ENCODE measurements around the gene PRSS53.
"Not testable (repeated sequence)": the region's sequence is repeated elsewhere in the genome, so short reads cannot be mapped to it uniquely, and the experiment has no call there.

PRSS53 gene

DNA sequence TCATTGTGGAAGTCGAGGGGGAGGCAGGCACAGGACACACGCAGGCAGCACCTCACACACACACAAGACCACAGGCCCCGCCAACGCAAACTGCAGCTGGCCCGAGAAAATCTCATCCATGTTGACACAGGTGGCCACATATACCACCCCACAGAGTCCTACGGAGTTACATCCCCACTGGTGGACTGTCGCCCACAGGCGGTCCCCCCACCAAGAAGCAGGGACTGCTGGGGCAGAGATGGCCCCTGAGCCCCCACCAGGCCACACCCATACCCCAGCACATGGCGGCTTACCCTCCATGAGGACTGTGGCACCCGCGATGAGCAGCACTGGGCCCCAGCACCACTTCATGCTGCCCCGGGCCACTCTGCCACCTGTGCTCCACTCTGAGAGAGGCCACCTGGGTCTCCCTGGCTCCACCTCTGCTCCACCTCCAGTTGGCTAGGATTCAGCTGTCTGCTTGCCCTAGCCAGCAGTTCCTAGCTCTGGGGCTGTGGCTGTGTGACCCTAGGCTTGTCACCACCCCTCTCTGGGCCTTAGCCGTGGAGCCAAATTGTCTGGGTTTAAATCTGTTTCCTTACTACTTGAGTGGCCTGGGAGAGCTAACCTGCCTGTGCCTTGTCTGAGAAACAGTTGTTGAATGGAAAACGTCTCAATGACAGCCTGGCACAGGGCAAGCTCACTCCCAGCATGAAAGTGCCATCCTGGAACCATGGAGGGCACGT is at the start of gene PRSS53:
Gene PRSS53, minus strand, starts transcription at position 485 of the 725 bp plus-strand sequence. Its CDS starts 134 bp downstream, at position 351.
- DNase-seq: no peak

DNA sequence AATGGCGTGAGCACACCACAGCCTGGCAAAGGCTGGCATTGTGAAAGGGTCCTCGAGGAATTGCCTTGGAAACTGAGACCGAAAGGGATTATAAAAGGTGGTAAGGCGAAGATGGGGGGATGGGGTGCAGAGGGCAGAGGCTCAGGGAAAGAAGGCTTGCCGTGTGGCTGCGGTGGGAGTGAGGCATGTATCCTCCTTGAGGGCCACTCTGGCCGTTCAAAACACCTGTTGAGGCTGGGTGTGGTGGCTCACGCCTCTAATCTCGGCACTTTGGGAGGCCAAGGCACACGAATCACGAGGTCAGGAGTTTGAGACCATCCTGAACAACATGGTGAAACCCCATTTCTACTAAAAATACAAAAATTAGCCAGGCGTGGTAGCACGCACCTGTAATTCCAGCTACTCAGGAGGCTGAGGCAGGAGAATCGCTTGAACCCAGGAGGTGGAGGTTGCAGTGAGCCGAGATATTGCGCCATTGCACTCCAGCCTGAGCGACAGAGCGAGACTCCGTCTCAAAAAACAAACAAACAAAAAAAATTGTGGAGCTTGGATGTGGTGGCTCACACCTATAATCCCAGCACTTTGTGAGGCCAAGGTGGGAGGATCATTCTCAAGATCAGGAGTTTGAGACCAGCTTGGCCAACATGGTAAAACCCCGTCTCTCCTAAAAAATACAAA is 48.2 kb upstream of the PRSS53 start:
- not testable (repeated sequence) for DNase-seq

DNA sequence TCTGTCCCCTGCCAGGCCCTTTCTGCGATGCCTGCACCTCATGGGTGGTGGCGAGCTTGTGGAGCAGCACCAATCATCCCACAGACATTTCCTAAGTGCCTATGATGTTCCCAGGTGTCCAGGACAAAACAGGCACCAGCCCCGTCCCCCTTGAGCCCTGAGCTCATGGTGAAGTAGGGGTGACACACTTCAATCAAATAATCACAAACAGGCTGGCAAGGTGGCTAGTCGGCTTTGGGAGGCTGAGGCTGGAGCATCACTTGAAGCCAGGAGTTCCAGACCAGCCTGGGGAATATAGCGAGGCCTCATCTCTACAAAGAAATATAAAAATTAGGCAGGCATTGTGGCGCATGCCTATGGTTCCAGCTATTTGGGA is 47.5 kb upstream of the PRSS53 start:
- no peak for DNase-seq

DNA sequence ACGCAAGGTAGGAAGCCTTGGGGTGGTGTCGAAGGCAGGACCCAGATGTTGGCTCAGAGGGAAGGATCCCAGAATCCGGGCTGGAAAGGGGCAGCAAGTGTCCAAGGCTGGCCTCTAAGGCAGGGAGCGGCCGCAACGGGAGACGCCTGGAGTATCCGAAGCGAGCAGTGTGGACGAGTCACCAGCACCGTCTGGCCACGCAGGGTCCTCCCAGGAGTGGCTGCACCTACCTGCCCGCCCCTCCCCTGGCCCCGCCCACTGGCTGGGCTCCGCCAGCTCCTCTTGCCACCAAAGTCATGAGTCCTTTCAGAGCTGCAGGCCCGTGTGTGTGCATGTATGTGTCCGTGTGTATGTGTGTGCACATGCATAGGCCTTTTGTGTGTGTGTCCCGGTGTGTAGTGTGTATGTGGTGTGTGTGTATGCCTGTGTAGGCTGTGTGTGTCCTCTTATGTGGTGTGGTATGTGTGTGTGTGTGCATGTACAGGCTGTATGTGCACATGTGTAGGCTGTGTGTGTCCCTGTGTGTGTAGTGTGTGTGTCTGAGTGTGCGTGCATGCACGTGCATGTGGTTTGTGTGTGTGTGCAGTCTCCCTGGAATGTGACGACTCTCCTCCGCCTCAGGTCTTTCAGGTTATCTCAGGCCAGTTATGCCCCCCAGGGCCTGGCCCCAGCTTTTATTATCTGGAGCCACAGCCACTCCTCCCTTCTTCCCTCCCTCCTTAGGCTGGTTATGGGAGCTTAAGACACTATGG is 47.0 kb upstream of the PRSS53 start, which contains the start of gene PRSS8:
Gene PRSS8, minus strand, starts transcription at position 193 of the 752 bp plus-strand sequence. CDS start 229 bp downstream, outside the sequence.
- DNase-seq: no peak

DNA sequence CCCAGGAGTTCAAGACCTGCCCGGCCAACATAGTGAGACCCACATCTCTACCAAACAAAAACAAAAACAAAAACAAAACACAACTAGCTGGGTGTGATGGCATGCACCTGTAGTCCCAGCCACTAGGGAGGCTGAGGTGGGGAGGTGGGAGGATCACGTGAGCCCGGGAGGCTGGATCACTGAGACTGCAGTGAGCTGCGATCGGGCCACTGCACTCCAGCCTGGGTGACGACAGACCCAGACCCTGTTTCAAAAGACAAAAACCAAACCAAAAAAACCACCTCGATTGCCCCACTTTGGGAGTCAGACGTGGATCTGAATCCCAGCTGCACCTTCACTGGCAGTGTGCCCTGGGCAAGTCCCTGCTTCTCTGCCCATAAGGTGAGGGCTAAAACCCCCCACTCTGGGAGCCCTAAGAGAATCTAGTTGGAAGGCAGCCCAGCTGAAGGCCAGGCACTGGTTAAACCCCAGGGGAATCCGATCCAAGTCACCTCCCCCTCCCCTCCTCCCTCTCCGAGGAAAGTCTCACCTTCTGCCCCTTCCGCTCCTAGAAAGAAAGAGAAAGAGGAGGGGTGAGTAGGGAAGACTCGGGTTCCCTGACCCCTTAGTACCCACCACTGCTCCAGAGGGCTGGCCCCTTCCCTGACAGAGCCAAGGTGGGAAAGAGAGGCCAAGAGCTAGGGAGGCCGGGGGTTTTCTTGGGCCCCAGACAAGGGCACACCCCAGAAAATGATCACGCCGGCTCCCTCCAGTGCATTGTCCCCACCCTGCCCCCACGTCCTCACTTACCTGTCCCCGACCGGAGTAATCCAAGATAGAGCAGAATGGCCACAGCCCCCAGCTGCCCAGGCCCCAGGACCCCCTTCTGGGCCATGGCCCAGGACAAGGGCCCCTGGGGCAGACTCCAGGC is 46.1 kb upstream of the PRSS53 start:
- DNase-seq: no peak

DNA sequence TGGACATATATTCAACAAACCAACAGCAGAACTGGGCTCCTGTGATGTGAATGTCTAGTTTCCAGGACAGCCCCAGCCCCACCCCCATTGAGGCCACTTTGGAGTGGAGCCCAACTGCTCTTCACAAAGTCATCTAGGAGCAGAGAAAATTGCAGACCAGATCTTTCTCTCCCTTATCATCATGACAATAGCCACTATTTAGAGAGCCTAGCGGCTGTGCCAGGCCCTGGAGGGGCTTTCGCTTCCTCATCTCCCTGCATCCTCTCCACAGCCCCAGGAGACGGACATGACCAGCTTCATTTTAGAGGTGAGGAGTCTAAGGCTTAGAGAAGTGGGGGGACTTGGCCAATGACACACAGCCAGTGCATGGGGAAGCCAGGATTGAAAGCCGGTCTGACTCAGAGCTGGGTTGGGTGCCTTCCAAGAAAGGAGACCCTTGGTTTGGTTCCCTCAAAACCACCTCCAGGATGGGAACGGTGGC is 45.4 kb upstream of the PRSS53 start:
- DNase-seq: no peak

DNA sequence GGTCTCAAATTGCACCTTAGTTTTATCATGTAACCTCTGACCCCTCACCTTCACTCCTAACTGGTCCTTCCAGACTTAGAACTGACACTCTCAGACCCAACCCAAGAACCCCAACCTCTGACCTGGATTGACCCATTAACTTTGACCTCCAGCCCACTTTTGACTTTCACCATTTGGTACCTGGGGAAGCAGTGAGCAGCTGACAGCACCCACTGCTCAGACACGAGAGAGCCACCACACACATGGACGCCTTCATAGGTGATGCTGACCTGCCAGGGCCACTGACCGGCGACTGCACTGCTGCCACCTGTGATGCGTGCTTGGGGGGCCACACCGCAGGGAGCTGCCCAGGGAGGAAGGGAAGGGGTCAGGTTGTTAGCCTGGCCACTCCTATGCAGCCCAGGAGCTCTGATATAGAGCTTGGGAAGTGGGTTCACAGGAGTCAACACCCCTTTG is 44.3 kb upstream of the PRSS53 start:
- no peak for DNase-seq

DNA sequence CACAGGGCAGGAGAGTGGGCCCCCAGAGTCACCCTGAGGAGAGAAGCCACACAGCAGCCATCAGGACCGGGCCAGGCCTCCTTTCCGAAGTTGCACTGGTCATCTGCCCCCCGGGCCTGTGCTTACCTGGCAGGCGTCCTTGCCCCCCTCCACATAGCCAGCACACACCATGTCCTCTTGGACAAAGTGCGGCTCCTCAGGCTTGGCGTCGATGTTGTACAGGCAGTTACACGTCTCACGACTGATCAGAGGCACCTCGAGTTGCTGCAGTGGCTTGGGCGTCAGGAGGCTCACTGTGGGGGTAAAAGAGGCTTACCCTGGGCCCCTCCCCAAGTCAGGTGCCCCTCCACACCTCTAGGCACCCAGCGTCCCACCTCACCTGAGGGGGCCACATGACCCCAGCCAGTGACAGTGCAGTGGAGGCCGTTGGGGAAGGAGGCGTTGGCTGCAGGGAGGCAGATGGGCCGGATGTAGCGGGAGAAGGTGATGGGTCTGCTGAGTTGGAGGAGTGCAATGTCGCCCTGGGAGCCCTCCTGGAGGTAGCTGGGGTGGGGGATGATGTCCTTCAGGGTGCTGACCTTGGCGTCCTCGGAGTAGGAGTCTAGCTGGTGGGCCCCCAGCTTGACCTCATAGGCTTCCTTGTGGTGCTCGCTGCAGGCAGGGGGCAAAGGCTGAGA is 43.7 kb upstream of the PRSS53 start:
- no peak for DNase-seq

DNA sequence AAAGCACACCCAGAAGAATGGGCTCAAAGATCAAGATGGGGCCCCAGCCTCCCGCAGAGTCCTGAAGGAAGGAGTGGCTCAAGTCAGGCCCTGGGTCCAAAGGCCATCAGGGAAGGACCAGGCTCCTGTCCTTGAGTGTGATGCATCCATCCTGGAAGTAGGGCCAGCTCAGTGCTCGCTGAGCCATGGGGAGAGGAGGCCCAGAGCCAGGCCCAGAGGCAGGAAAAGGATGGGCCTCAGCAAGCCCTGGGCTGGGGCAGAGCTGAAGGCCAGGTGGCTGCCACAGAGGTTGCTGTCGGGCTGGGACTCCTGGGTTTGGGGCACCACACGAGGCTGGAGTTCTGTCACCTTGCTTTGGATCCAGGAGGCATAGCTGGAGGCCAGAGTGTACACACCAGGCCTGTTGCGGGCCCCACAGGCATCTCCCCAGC is 43.1 kb upstream of the PRSS53 start:
- no peak for DNase-seq

DNA sequence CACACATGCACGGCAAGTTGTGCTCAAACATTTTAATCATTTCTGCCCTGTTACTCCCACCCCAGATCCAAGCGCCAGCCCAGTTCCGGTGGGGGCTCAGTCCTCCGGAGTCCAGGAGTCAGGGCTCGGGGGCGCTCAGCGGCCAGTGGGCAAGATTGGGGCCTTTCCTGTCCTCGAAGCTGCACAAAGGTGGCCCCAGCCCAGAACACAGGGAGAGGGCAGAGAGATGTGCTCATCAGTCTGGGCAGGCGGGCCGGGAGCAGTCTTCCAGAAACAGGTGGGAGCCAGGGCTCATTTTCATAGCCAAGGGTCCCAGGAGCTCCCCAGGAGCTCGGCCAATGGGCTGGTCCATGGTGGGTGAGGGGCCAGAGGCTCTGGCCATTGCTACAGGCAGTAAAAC is 42.7 kb upstream of the PRSS53 start:
- no peak for DNase-seq

DNA sequence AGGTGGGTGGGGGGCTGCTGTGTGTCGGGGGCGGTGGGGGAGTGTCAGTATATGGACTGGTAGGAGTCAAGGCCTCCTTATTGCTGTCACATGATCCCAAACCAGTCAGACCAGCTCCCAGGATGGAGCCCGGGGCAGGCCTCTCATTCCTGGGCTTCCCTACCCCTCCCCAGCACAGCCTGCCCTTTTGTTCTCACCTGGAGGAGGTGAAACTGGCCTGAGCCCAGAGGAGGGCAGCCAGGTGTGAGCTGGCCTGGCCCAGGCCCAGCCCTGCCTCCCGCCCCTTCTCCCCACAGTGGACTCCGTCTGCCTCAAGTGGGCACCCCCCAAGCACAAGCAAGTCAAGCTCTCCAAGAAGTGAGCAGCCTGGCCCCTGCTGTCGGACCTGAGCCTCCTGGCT is 42.2 kb upstream of the PRSS53 start:
- DNase-seq: no peak

DNA sequence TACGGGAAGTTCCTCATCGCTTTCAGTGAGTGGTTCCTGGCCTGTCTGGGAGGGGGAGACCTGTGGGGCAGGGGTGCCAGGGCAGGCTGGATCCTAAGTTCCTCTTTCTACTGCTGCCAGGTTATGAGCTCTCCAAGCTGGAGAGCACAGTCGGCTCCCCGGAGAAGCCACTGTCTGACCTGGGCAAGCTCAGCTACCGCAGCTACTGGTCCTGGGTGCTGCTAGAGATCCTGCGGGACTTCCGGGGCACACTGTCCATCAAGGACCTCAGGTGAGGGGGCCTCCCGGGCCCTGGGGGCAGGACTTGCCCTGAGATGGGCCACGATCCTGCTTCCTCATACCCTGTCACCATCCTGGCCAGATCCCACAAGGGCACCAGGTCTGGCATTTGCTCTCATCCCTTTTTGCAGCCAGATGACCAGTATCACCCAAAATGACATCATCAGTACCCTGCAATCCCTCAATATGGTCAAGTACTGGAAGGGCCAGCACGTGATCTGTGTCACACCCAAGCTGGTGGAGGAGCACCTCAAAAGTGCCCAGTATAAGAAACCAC is 41.7 kb upstream of the PRSS53 start:
- DNase-seq: no peak

DNA sequence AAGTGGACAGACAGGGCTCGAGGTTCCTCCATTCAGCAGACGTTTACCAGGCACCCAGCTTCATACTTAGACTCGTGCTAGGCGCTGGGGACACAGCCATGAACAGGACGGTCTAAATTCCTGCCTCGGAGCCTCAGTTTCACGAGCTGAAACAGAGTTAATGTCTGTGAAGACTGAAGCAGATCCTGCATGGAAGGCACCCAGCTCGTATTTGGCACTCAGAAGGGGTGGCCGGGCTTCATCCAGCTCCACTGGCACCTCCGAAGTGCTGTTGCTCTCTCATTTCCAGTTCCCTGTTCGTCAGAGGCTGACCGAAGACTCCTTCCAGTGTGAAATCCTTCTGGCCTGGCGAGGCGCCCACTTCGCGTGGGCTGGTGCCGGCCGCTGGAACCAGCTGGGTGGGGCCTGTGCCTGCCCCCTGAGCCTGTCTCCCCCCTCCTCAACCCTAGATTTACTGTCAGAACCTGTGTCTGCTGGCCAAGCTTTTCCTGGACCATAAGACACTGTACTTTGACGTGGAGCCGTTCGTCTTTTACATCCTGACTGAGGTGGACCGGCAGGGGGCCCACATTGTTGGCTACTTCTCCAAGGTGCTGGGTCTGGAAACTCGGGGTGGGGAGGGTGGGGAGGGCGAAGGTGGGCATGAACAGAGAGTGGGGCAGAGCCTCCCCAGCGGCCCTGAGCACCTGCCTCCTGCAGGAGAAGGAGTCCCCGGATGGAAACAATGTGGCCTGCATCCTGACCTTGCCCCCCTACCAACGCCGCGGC is 41.0 kb upstream of the PRSS53 start:
- no peak for DNase-seq

DNA sequence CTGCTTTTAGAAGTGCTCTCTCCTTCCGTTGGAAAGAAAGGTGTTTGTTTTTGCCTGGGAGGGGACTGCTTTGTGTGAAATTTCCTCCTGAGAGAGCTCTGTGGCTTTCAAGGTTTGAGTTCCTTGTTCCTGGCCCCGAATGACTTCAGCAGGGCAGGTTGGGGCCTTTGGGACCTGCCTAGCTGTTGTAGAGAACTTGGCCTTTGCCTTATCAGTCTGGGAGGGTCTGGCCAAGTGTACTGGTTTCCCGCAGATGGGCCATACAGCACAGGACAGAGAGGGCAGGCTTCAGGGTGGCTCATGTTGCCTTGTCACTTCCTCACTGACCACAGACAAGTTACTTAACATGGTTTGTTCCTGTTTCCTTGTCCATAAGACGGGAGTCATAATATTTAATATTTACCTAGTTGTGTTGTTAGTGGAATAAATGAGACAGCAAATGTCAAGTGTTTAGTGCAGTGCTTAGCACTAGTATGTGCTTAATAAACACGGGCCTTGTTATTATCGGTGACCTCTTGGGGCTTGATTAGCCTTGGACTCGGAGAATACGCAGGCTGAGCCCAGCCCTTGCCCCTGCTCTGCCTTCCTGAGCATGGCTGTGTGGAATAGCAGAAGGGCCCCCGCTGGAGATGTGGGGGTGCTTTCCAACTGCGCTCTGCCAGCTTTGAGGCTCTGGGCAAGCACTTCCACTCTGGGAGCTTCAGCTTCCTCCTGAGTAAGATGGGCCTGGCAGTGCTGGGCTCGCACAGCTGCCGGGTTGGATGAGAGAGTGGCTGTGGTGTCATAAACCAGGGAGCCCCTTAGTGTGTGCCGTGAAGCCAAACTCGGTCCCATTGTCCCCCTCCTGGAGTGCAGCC is 40.2 kb upstream of the PRSS53 start:
- no peak for DNase-seq

DNA sequence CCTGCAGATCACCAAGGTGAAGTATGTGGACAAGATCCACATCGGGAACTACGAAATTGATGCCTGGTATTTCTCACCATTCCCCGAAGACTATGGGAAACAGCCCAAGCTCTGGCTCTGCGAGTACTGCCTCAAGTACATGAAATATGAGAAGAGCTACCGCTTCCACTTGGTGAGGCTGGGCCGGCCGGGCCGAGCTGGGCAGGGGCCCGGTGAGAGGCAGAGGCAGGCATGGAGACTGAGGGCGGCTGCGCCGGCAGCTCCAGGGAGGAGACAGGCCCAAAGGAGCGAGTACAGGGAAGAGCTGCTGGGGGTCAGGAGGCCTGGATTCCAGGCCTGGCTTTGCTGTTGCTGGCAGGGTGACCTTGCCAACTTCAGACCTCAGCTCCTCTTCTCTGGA is 38.4 kb upstream of the PRSS53 start:
- no peak for DNase-seq

DNA sequence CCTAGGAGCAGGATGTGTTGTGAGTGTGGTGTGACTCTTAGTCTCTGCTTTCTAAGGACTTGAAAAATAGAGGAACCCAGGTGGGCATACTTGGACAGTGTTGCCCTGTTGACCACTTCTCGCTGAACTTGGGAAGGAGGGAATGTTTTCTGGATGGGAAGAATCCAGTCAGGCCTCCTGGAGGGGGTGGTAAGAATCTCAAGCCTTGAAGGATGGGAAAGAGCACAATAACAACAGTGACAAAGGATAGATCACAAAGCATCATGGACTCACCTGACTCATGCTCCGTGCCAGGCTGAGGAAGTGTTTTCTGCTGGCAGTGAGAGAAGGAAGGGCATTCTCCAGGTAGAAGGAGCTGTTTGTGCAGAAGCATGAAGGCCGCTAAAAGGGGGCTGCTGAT is 37.1 kb upstream of the PRSS53 start:
- no peak for DNase-seq

DNA sequence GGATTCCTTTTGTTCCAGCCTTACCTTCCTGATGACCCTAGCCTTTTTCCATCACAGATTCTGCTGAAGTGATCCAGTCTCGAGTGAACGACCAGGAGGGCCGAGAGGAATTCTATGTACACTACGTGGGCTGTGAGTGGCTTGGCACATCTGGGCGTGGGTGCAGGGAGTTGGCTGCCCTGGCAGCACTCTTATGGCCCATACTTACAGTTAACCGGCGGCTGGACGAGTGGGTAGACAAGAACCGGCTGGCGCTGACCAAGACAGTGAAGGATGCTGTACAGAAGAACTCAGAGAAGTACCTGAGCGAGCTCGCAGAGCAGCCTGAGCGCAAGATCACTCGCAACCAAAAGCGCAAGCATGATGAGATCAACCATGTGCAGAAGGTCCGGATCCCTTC is 31.4 kb upstream of the PRSS53 start:
- DNase-seq: no peak

DNA sequence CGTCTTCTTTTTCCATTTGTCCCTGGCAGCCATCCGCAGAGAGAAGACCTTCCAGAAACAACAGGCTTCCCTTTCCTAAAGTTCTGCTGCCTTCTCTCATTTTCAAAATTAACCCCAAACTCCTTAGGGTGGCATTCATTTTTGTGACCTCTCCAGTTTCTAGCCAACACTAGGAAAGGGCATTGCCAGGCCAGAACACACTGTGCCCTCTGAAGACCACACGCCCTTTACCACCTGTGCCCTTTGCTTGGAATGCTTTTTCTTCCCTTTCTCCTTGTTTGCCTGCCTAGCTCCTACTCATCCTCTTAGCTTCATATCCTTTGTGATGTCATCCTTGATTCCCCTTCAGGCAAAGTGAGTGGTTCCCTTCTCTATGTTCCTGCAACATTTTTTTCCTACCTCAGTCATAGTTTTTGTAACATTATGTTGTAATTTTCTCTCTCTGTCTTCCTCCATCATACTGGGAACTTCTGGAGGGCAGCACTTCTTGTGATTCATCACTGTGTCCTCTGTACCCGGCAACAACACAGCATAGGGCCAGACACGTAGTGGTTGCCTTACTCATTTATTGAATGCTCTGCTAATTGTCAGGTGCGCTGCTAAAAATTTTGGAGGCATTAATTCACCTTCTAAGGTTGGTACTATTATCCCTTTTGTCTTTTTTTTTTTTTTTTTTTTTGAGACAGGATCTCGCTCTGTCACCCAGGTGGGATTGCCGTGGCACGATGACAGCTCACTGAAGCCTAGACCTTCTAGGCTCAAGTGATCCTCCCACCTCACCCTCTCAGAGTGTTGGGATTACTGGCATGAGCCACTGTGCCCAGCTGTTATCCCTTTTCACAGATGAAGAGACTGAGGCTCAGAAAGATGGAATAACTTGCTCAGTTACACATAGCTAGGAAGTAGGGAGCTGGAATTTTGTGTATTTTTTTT is 29.7 kb upstream of the PRSS53 start:
- no peak for DNase-seq

Data from activated effector memory CD4-positive, alpha-beta T cell treated with Interleukin-2 at 50 U/mL for 16 hours (primary cell).